Measurements from ENCODE around the gene SIAH2. TPM values are rescaled to one million over a fixed set of nuclear protein-coding genes. Genes with fewer than 3 reads are reported as not detected.

The SIAH2 gene
- total RNA-seq, 1 experiment from 2014 or later = 24.0 TPM

GRCh38 chr3:150775001-150775599, 12.1 kb upstream of the SIAH2 start:
- Histone ChIP-seq H3K4me3 (ENCODE audit: low read depth in 2 of 2, low read length in 2 of 2) (no peak overlapping the region), H3K27me3 (ENCODE audit: control insufficient read depth, insufficient read depth, low read length) (peaks cover 4% of the 10 kb centered on the region; the same call in 1 of the 2 replicates), H3K36me3 (ENCODE audit: control insufficient read depth, insufficient read depth, low read length) (no peaks in the 10 kb centered on the region), H3K27ac (ENCODE audit: low read length) (no peak overlapping the region), H3K9me3 (ENCODE audit: control insufficient read depth, insufficient read depth, low read depth, low read length) (no peaks in the 10 kb centered on the region), H3K4me1 (ENCODE audit: control insufficient read depth, insufficient read depth, low read length) (no peaks in the 10 kb centered on the region)
- intact Hi-C loops (cut with micrococcal nuclease; ENCODE audit: unreplicated experiment) (no loop called here), in situ Hi-C loops (cut with HindIII; ENCODE audit: low pct_unique_long_range_greater_than_20kb, low sequenced_read_pairs) (no loop called here)
- no peak for TF ChIP-seq POLR2AphosphoS5 (IDR thresholded peaks at IDR 0.05; ENCODE audit: low read depth, low read length)
- TF ChIP-seq REST (IDR thresholded peaks at IDR 0.05; ENCODE audit: insufficient read depth in 1 of 2, low read depth in 2 of 2, low read length in 1 of 2) = no peak
- TF ChIP-seq TCF7L2 (IDR thresholded peaks at IDR 0.05; ENCODE audit: low read depth, low read length) = no peak
- TF ChIP-seq CTCF (IDR thresholded peaks at IDR 0.05) = no peak
- TF ChIP-seq SIN3A (IDR thresholded peaks at IDR 0.05; ENCODE audit: borderline replicate concordance, insufficient read depth, low read depth, low read length) = no peak
- DNase-seq (ENCODE audit: low read depth, low spot score) = no peak
- CTCF ChIA-PET = interaction anchor here (1.2 kb wide), 1 partner anchor 12 kb away, joined by 3 read pairs; the partner anchor contains the start of gene SIAH2
- POLR2A ChIA-PET = no interaction called here
- no TSS peak for BruUV-seq (replicated peaks)
- ATAC-seq = no peak

GRCh38 chr3:150773616-150774192, 10.7 kb upstream of the SIAH2 start:
- no TSS peak for BruUV-seq (replicated peaks)
- Histone ChIP-seq H3K36me3 (ENCODE audit: control insufficient read depth, insufficient read depth, low read length) (no peaks in the 10 kb centered on the region), H3K9me3 (ENCODE audit: control insufficient read depth, insufficient read depth, low read depth, low read length) (no peaks in the 10 kb centered on the region), H3K27ac (ENCODE audit: low read length) (no peak overlapping the region), H3K27me3 (ENCODE audit: control insufficient read depth, insufficient read depth, low read length) (peaks cover 4% of the 10 kb centered on the region; the same call in 1 of the 2 replicates), H3K4me1 (ENCODE audit: control insufficient read depth, insufficient read depth, low read length) (no peaks in the 10 kb centered on the region), H3K4me3 (ENCODE audit: low read depth in 2 of 2, low read length in 2 of 2) (no peak overlapping the region)
- ChIA-PET CTCF (interaction anchor here (0.5 kb wide), 1 partner anchor 16 kb away, joined by 7 read pairs; no protein-coding TSS in a partner anchor), POLR2A (no interaction called here)
- TF ChIP-seq REST (IDR thresholded peaks at IDR 0.05; ENCODE audit: insufficient read depth in 1 of 2, low read depth in 2 of 2, low read length in 1 of 2) = no peak
- no peak for TF ChIP-seq SIN3A (IDR thresholded peaks at IDR 0.05; ENCODE audit: borderline replicate concordance, insufficient read depth, low read depth, low read length)
- TF ChIP-seq CTCF (IDR thresholded peaks at IDR 0.05) = no peak
- no peak for TF ChIP-seq TCF7L2 (IDR thresholded peaks at IDR 0.05; ENCODE audit: low read depth, low read length)
- TF ChIP-seq POLR2AphosphoS5 (IDR thresholded peaks at IDR 0.05; ENCODE audit: low read depth, low read length) = no peak
- intact Hi-C loops (cut with micrococcal nuclease; ENCODE audit: unreplicated experiment) = no loop called here
- DNase-seq (ENCODE audit: low read depth, low spot score) (no peak), ATAC-seq (no peak)
- in situ Hi-C loops (cut with HindIII; ENCODE audit: low pct_unique_long_range_greater_than_20kb, low sequenced_read_pairs) = no loop called here
